Testis (tissue), 3 donors: Measurements from ENCODE around the gene GALNT14. TPM values are rescaled to one million over a fixed set of nuclear protein-coding genes. Genes with fewer than 3 reads are reported as not detected.

Experiments
- DNase-seq: peaks from one replicate; pipeline ENCODE4 v3.0.0-alpha.2; 2019
- H3K27ac ChIP-seq, 2 donors: fragments of 200-600 bp; sonication (generic); one replicate each; pipeline ENCODE4 v1.5.1; 2019
- H3K27me3 ChIP-seq: fragments of 200-600 bp; sonication (generic); one replicate; pipeline ENCODE4 v1.5.1; 2019
- H3K36me3 ChIP-seq: fragments of 200-600 bp; sonication (generic); one replicate; pipeline ENCODE4 v1.5.1; 2017; ENCODE audit warnings: low read depth; ENCODE audit errors: missing control alignments
- H3K4me1 ChIP-seq: fragments of 200-600 bp; sonication (generic); one replicate; pipeline ENCODE4 v1.5.1; 2019
- H3K4me3 ChIP-seq, 2 donors: fragments of 200-600 bp; sonication (generic); one replicate each; pipeline ENCODE4 v1.5.1; 2017 to 2019
- H3K9me3 ChIP-seq: fragments of 200-600 bp; sonication (generic); one replicate; pipeline ENCODE4 v1.5.1; 2017
- CTCF ChIP-seq, 3 experiments: fragments of 450-650 bp in 2 of 3; fragments of 200-600 bp in 1 of 3; sonication (generic) in 1 of 3; IDR thresholded peaks; one replicate each; pipeline ENCODE4 v1.5.1; 2016 to 2019; ENCODE audit warnings: antibody characterized with exemption in 3 of 3, mild to moderate bottlenecking in 2 of 3, moderate library complexity in 1 of 3
- POLR2A ChIP-seq: fragments of 450-650 bp; IDR thresholded peaks from one replicate; pipeline ENCODE4 v1.6.1; 2017; ENCODE audit warnings: antibody characterized with exemption, mild to moderate bottlenecking, moderate library complexity
- WGBS, 2 donors: methylation state at CpG; one replicate each; pipeline ENCODE4 v1.1.5; 2018; 5-methylcytosine and 5-hydroxymethylcytosine counted together
- intact Hi-C: fragments of 100-400 bp; cut with DNase I; formaldehyde crosslinking; loops from one replicate; pipeline ENCODE4 v1.15.1; 2023; ENCODE audit warnings: low total_unique reads
- polyA plus RNA-seq: library from polyadenylated mRNA; stranded (reverse); fragments of 350-450 nt; fragmentation: Illumina TruSeq; extraction: RNeasy Lipid Tissue Mini Kit (QIAGEN cat#74804); gene quantifications from one replicate; pipeline ENCODE4 v1.2.3, GENCODE V29; 2014; ENCODE audit warnings: low read depth, low replicate concordance; ENCODE audit not compliant: insufficient read depth
- total RNA-seq, 2 donors: library from RNA; depleted of rRNA; stranded (reverse); fragments of >200 nt; gene quantifications; one replicate each; pipeline ENCODE4 v1.2.3, GENCODE V29; 2016

GALNT14 gene
- total and polyA plus RNA-seq, 3 donors from 2014 or later = 6.9 to 31.5 (median 11.6) TPM

GRCh38 chr2:30968660-30969397 lies 169.4 kb downstream of the GALNT14 start:
- TF ChIP-seq POLR2A = no peak
- TF ChIP-seq CTCF (IDR thresholded peaks at IDR 0.05) = no peak
- intact Hi-C loops = no loop called here
- DNase-seq = no peak
- WGBS, 2 donors = 66 to 70% methylated on average over 3 to 4 of the region's 4 CpGs
- Histone ChIP-seq H3K27me3 (no peaks in the 10 kb centered on the region), H3K4me1 (no peaks in the 10 kb centered on the region), H3K4me3 (no peak overlapping the region), H3K36me3 (no peaks in the 10 kb centered on the region), H3K9me3 (no peaks in the 10 kb centered on the region), H3K27ac (no peak overlapping the region)

GRCh38 chr2:30966786-30967185 lies 171.5 kb downstream of the GALNT14 start:
- Histone ChIP-seq H3K9me3 (no peaks in the 10 kb centered on the region), H3K27ac (no peak overlapping the region), H3K4me3 (no peak overlapping the region), H3K4me1 (no peaks in the 10 kb centered on the region), H3K27me3 (no peaks in the 10 kb centered on the region), H3K36me3 (no peaks in the 10 kb centered on the region)
- TF ChIP-seq POLR2A (no peak), CTCF (IDR thresholded peaks at IDR 0.05) (no peak)
- WGBS, 2 donors = 91 to 93% methylated on average over 4 of the region's 4 CpGs
- no peak for DNase-seq
- intact Hi-C loops = no loop called here

- DNase-seq = no peak
- Histone ChIP-seq H3K36me3 (no peaks in the 10 kb centered on the region), H3K27me3 (no peaks in the 10 kb centered on the region), H3K27ac (no peak overlapping the region), H3K9me3 (no peaks in the 10 kb centered on the region), H3K4me1 (no peaks in the 10 kb centered on the region), H3K4me3 (no peak overlapping the region)
- WGBS, 2 donors = 89 to 90% methylated on average over 5 to 10 of the region's 10 CpGs
- intact Hi-C loops = no loop called here
- TF ChIP-seq POLR2A = no peak
- no peak for TF ChIP-seq CTCF (IDR thresholded peaks at IDR 0.05)
Measured at GRCh38 chr2:30965022-30965531, 173.2 kb downstream of the GALNT14 start.

GRCh38 chr2:30964334-30965005 lies 173.8 kb downstream of the GALNT14 start:
- intact Hi-C loops = no loop called here
- 90 to 94% methylated on average over 11 of the region's 11 CpGs for WGBS, 2 donors

More at GRCh38 chr2:30964334-30965005, 173.8 kb downstream of the GALNT14 start:
- Histone ChIP-seq H3K4me3 (no peak overlapping the region), H3K36me3 (no peaks in the 10 kb centered on the region), H3K27ac (no peak overlapping the region), H3K4me1 (no peaks in the 10 kb centered on the region), H3K9me3 (no peaks in the 10 kb centered on the region), H3K27me3 (no peaks in the 10 kb centered on the region)
- DNase-seq = no peak
- no peak for TF ChIP-seq CTCF (IDR thresholded peaks at IDR 0.05)
- TF ChIP-seq POLR2A = no peak
